GM04504 (cell line): ENCODE measurements around the gene EIF6.
"Not testable (repeated sequence)": the region's sequence is repeated elsewhere in the genome, so short reads cannot be mapped to it uniquely, and the experiment has no call there.

ENCODE experiments used
- DNase-seq: peaks from one replicate; pipeline ENCODE4 v3.0.0-alpha.2; 2012; ENCODE audit warnings: low read depth

The EIF6 gene

GRCh38 chr20:35254448-35254999 is 30.0 kb downstream of the EIF6 start:
- DNase-seq: no peak

- no peak for DNase-seq
Observed at GRCh38 chr20:35253010-35253409, 31.6 kb downstream of the EIF6 start.

GRCh38 chr20:35252598-35252997 is 32.0 kb downstream of the EIF6 start:
- DNase-seq: not testable (repeated sequence)

- DNase-seq: no peak
Observed at GRCh38 chr20:35252037-35252461, 32.5 kb downstream of the EIF6 start.

GRCh38 chr20:35251613-35251940 is 33.0 kb downstream of the EIF6 start:
- no peak for DNase-seq

- DNase-seq: no peak
Observed at GRCh38 chr20:35248641-35249475, 35.7 kb downstream of the EIF6 start.

GRCh38 chr20:35246723-35247122 is 37.8 kb downstream of the EIF6 start:
- DNase-seq: no peak

GRCh38 chr20:35243986-35244385 is 40.6 kb downstream of the EIF6 start:
- no peak for DNase-seq

GRCh38 chr20:35243317-35243716 is 41.3 kb downstream of the EIF6 start:
- DNase-seq: no peak

GRCh38 chr20:35240811-35241293 is 43.7 kb downstream of the EIF6 start:
- DNase-seq: no peak

- no peak for DNase-seq
Observed at GRCh38 chr20:35240083-35240810, 44.3 kb downstream of the EIF6 start.

GRCh38 chr20:35238735-35239134 is 45.8 kb downstream of the EIF6 start:
- DNase-seq: no peak

- no peak for DNase-seq
Observed at GRCh38 chr20:35238170-35238569, 46.4 kb downstream of the EIF6 start.

- DNase-seq: peak; percentile 32
Observed at GRCh38 chr20:35237486-35237885, 47.1 kb downstream of the EIF6 start.

- no peak for DNase-seq
Observed at GRCh38 chr20:35235881-35236280, 48.7 kb downstream of the EIF6 start.

- peak; percentile 55 for DNase-seq
Observed at GRCh38 chr20:35232575-35232974, 52.0 kb downstream of the EIF6 start.
